Spleen (tissue), 11 donors: ENCODE results near the gene MED7. TPM values are rescaled to one million over a fixed set of nuclear protein-coding genes. Genes with fewer than 3 reads are reported as not detected.
A peak's percentile ranks its signal among the peaks of the same experiment; 100 is the strongest.

Experiments
- DNase-seq: peaks from one replicate; pipeline ENCODE4 v3.0.0-alpha.2; 2020
- H3K27ac ChIP-seq, 8 donors: fragments of 200-600 bp; sonication (generic) in 7 of 8; 1 replicate in 4 of 8; 2 replicates in 4 of 8; pipeline versions ENCODE4 v1.5.0 to v1.8.0; 2016 to 2021; ENCODE audit warnings: inconsistent platforms in 4 of 8, mild to moderate bottlenecking in 4 of 8, moderate library complexity in 1 of 8
- H3K27me3 ChIP-seq, 7 donors: fragments of 200-600 bp; sonication (generic) in 6 of 7; replicated peaks in 1 of 7; 1 replicate in 4 of 7; 2 replicates in 3 of 7; pipeline versions ENCODE4 v1.5.0 to v1.8.0; 2016 to 2021; ENCODE audit warnings: inconsistent platforms in 3 of 7, mild to moderate bottlenecking in 1 of 7
- H3K36me3 ChIP-seq, 6 donors: fragments of 200-600 bp; sonication (generic) in 5 of 6; 1 replicate in 4 of 6; 2 replicates in 2 of 6; pipeline versions ENCODE4 v1.5.0 to v1.8.0; 2016 to 2021; ENCODE audit warnings: inconsistent platforms in 2 of 6
- H3K4me1 ChIP-seq, 6 donors: fragments of 200-600 bp; sonication (generic) in 5 of 6; 1 replicate in 3 of 6; 2 replicates in 3 of 6; pipeline versions ENCODE4 v1.5.0 to v1.8.0; 2016 to 2021; ENCODE audit warnings: inconsistent platforms in 3 of 6
- H3K4me3 ChIP-seq, 8 donors: fragments of 200-600 bp; sonication (generic) in 7 of 8; 1 replicate in 4 of 8; 2 replicates in 4 of 8; pipeline versions ENCODE4 v1.5.0 to v1.8.0; 2016 to 2021; ENCODE audit warnings: inconsistent platforms in 4 of 8, mild to moderate bottlenecking in 4 of 8, moderate library complexity in 2 of 8
- H3K9me3 ChIP-seq, 8 donors: fragments of 200-600 bp; sonication (generic) in 7 of 8; 1 replicate in 4 of 8; 2 replicates in 4 of 8; pipeline versions ENCODE4 v1.5.0 to v1.8.0; 2016 to 2021; ENCODE audit warnings: inconsistent platforms in 4 of 8
- POLR2A ChIP-seq, 3 donors: fragments of 450-650 bp; IDR thresholded peaks; one replicate each; pipeline ENCODE4 v1.5.1; 2017; ENCODE audit warnings: antibody characterized with exemption in 3 of 3, mild to moderate bottlenecking in 1 of 3
- POLR2AphosphoS5 ChIP-seq, 3 donors: sonication (generic); formaldehyde crosslinking; IDR thresholded peaks; one replicate each; pipeline ENCODE4 v1.5.1; 2017; ENCODE audit warnings: antibody characterized with exemption in 3 of 3
- WGBS, 5 donors: extraction: QIAGEN DNeasy Blood & Tissue Kit in 3 of 5; methylation state at CpG; one replicate each; pipeline versions ENCODE4 v1.1.5 to v1.1.7; 2013 to 2018; 5-methylcytosine and 5-hydroxymethylcytosine counted together
- intact Hi-C: fragments of 100-400 bp; cut with DNase I; formaldehyde crosslinking; loops from one replicate; pipeline ENCODE4 v1.15.0; 2023; ENCODE audit warnings: low total_unique reads
- polyA plus RNA-seq, 3 donors: library from polyadenylated mRNA; stranded (reverse); fragments of 200-250 nt; gene quantifications; one replicate each; pipeline ENCODE4 v1.2.1, GENCODE V29; 2013
- total RNA-seq, 7 donors: library from RNA; depleted of rRNA in 3 of 7; stranded (reverse); fragments of >200 nt in 3 of 7; fragmentation: NEBNext Ultra II Directional in 4 of 7; extraction: Animal tissue kit (Norgen Biotek cat#: 25700) in 4 of 7; gene quantifications; one replicate each; pipeline versions ENCODE4 v1.1.0 to v1.2.1, GENCODE V29; 2016 to 2021
- TF ChIP-seq, protein P1 (sequence below), 11 experiments: fragments of 200-600 bp in 7 of 11; fragments of 450-650 bp in 4 of 11; sonication (generic) in 4 of 11; IDR thresholded peaks in 8 of 11; conservative IDR thresholded peaks in 3 of 11; 1 replicate in 7 of 11; 2 replicates in 4 of 11; pipeline versions ENCODE4 v1.4.0 to v1.8.0; 2016 to 2021; ENCODE audit warnings: antibody characterized with exemption in 11 of 11, inconsistent platforms in 4 of 11, mild to moderate bottlenecking in 1 of 11
- donor health status: healthy with polysubstance abuse.
- donor health status: DM: no; HTN: no; CAD: no; lungs with moderate emphysema.
- donor health status: DM: no; HTN: no; CAD: no.
- donor health status: Bipolar disorder and iron deficiency.
- donor health status: healthy.
- donor health status: DM: no; HTN: no; CAD: no.
- donor health status: DM: yes; HTN: yes; CAD: no.

MED7 gene
- total and polyA plus RNA-seq, 10 donors: 9.5 to 27.0 (median 14.9) TPM

DNA sequence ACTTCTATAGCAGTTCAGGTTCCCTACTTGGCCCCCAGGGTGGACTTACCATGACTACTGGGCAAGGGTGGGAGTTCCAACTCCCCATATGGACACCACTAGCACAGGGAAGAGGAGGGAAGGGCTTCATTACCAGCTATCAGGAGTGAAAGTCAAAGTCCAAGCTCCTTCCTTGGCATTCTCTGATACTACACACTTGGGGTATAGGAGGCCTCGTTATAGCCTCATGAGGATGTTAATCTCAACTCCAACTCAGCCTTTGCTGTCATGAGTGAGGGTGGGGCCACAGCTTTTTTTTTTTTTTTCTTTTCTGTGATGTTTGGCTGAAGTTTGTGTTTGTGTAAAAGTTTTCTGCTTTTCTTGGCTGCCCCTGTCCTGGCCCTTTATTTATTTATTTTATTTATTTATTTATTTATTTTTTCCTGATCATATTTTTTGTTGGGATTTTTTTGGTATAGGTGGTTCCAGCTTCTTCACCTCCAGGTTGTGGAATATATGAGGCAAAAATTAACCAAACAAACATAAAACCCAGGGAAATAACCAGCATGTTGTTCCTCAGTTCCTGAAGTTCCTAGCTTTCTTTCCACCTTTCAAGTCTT is 14.7 kb upstream of the MED7 start:
- no peaks in the 10 kb centered on the region for H3K4me1 ChIP-seq
- intact Hi-C loops: no loop called here
- H3K36me3 ChIP-seq: no peaks in the 10 kb centered on the region
- no peak overlapping the region for H3K4me3 ChIP-seq
- H3K27me3 ChIP-seq: no peaks in the 10 kb centered on the region
- no peaks in the 10 kb centered on the region for H3K9me3 ChIP-seq
- H3K27ac ChIP-seq: no peak overlapping the region
- DNase-seq: no peak
- no peak for TF ChIP-seq POLR2A (IDR thresholded peaks at IDR 0.05)
- TF ChIP-seq, protein P1, sequence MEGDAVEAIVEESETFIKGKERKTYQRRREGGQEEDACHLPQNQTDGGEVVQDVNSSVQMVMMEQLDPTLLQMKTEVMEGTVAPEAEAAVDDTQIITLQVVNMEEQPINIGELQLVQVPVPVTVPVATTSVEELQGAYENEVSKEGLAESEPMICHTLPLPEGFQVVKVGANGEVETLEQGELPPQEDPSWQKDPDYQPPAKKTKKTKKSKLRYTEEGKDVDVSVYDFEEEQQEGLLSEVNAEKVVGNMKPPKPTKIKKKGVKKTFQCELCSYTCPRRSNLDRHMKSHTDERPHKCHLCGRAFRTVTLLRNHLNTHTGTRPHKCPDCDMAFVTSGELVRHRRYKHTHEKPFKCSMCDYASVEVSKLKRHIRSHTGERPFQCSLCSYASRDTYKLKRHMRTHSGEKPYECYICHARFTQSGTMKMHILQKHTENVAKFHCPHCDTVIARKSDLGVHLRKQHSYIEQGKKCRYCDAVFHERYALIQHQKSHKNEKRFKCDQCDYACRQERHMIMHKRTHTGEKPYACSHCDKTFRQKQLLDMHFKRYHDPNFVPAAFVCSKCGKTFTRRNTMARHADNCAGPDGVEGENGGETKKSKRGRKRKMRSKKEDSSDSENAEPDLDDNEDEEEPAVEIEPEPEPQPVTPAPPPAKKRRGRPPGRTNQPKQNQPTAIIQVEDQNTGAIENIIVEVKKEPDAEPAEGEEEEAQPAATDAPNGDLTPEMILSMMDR (IDR thresholded peaks at IDR 0.05 in 8 of 11, conservative IDR thresholded peaks at IDR 0.05 in 3 of 11): no peak
- no peak for TF ChIP-seq POLR2AphosphoS5 (IDR thresholded peaks at IDR 0.05)
- 90 to 97% (median 93%) methylated on average over 1 of the region's 1 CpG for WGBS, 5 donors

DNA sequence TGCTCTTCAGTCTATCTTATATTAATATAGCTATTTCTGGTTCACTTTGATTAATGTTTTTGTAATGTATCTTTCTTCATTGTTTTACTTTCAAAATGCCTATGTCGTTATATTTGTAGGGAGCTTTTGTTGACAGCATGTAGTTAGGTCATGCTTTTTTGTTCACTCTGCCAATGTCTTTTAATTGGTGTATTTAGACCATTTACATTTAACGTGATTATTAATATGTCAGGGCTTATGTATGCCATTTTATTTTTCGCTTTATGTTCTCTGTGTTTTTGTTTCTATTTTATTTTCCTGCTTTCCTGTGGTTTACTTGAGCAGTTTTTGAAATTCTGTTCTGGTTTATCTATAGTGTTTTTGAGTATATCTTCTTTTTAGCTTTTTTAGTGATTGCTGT is 12.6 kb upstream of the MED7 start:
- WGBS, 5 donors: 75 to 86% (median 84%) methylated on average over 3 of the region's 3 CpGs
- Histone ChIP-seq H3K4me1 (no peaks in the 10 kb centered on the region), H3K27me3 (no peaks in the 10 kb centered on the region), H3K4me3 (no peak overlapping the region), H3K27ac (peak overlapping the region in 5 of 8 donors; percentile 2 to 47 (median 13)), H3K36me3 (no peaks in the 10 kb centered on the region), H3K9me3 (no peaks in the 10 kb centered on the region)
- no peak for DNase-seq
- intact Hi-C loops: no loop called here
- TF ChIP-seq, protein P1 (IDR thresholded peaks at IDR 0.05 in 8 of 11, conservative IDR thresholded peaks at IDR 0.05 in 3 of 11): no peak
- no peak for TF ChIP-seq POLR2AphosphoS5 (IDR thresholded peaks at IDR 0.05)
- no peak for TF ChIP-seq POLR2A (IDR thresholded peaks at IDR 0.05)

DNA sequence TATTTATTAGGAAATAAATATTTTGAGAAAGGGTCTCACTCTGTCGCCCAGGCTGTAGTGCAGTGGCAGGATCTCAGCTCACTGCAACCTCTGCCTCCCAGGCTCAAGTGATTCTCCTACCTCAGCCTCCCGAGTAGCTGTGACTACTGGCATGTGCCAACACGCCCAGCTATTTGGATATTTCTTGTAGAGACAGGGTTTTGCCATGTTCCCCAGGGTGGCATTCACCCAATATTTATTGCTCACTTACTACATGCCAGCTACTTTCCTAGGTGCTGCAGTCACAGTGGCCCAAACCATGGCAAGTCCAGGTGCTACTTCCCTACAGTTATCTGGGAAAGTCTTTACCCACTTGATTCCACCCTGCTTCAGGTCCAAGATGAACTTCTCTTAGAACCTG is 8.3 kb upstream of the MED7 start:
- TF ChIP-seq, protein P1 (IDR thresholded peaks at IDR 0.05 in 8 of 11, conservative IDR thresholded peaks at IDR 0.05 in 3 of 11): no peak
- no peak for TF ChIP-seq POLR2AphosphoS5 (IDR thresholded peaks at IDR 0.05)
- no peak for TF ChIP-seq POLR2A (IDR thresholded peaks at IDR 0.05)
- H3K27ac ChIP-seq: no peak overlapping the region
- H3K4me1 ChIP-seq: peaks cover 0 to 10% (median 6%) of the 10 kb centered on the region in 6 donors
- H3K4me3 ChIP-seq: no peak overlapping the region
- no peaks in the 10 kb centered on the region for H3K36me3 ChIP-seq
- H3K27me3 ChIP-seq: no peaks in the 10 kb centered on the region
- intact Hi-C loops: loop anchor here (5.0 kb wide), 1 partner anchor 161 kb away; no protein-coding TSS in a partner anchor
- DNase-seq: no peak
- H3K9me3 ChIP-seq: no peaks in the 10 kb centered on the region
- 87 to 91% (median 89%) methylated on average over 3 of the region's 3 CpGs for WGBS, 5 donors

DNA sequence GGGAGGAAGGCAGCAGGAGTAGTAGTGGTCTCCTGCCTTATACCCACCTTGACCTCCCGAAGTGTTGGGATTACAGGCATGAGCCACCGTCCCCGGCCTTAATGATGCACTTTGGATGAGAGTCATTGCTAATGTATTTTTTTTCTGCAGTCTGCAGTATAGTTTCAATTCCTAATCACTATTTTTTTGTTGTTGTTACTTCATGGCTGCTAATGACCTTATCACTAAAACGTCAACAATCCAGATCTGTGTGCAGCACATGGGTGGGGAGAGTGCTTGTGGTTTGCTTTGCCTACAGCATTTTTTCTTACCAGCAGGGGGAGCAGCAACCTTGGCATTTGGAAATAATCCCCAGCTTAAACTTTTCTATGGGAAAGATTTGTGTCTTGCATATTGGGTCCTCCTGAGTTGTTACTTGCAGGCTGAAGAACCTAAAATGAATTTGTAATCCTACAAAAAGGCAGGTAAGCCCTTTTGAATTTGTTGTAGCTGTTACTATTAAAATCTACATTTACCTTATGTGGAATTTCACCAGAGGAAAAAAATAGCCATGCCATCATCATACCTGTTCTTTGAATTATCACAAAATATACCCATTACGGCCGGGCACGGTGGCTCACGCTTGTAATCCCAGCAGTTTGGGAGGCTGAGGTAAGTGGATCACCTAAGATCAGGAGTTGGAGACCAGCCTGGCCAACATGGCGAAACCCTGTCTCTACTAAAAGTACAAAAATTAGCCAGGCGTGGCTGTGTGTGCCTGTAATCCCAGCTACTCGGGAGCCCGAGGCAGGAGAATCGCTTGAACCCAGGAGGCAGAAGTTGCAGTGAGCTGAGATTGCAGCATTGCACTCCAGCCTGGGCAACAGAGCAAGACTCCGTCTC is 6.3 kb upstream of the MED7 start:
- WGBS, 5 donors: 77 to 86% (median 83%) methylated on average over 14 of the region's 14 CpGs
- Histone ChIP-seq H3K27me3 (no peaks in the 10 kb centered on the region), H3K4me3 (no peak overlapping the region), H3K4me1 (peaks cover 0 to 11% (median 7%) of the 10 kb centered on the region in 6 donors), H3K9me3 (no peaks in the 10 kb centered on the region), H3K36me3 (no peaks in the 10 kb centered on the region), H3K27ac (peak overlapping the region in 1 of 8 donors; percentile 23)
- TF ChIP-seq POLR2A (IDR thresholded peaks at IDR 0.05) (no peak), POLR2AphosphoS5 (IDR thresholded peaks at IDR 0.05) (peak in 1 of 3 donors; percentile 56)
- TF ChIP-seq, protein P1 (IDR thresholded peaks at IDR 0.05 in 8 of 11, conservative IDR thresholded peaks at IDR 0.05 in 3 of 11): peak; percentile 80 to 92 (median 88)
- DNase-seq: no peak
- intact Hi-C loops: no loop called here
